Right cardiac atrium (tissue), 5 donors: Measurements from ENCODE around the gene E4F1. TPM values are rescaled to one million over a fixed set of nuclear protein-coding genes. Genes with fewer than 3 reads are reported as not detected.

Source experiments
- ATAC-seq, 2 donors: fragments of 200-7000 bp; cut with Tn5 transposase; one replicate each; pipeline versions ENCODE4 v1.8.0 to v1.9.1; 2020; ENCODE audit warnings: moderate library complexity in 2 of 2, mild to moderate bottlenecking in 1 of 2
- DNase-seq, 3 donors: peaks; one replicate each; pipeline ENCODE4 v3.0.0-alpha.2; 2020
- H3K27ac ChIP-seq: one replicate; pipeline ENCODE4 v1.5.1; 2013; ENCODE audit warnings: mild to moderate bottlenecking, low read length, control low read depth, moderate library complexity
- H3K27me3 ChIP-seq: one replicate; pipeline ENCODE4 v1.6.1; 2013; ENCODE audit not compliant: control insufficient read depth, insufficient read depth
- H3K4me1 ChIP-seq: one replicate; pipeline ENCODE4 v1.6.1; 2013; ENCODE audit warnings: low read length; ENCODE audit not compliant: control insufficient read depth, insufficient read depth
- H3K4me3 ChIP-seq: one replicate; pipeline ENCODE4 v1.5.1; 2013; ENCODE audit warnings: low read length, control low read depth
- H3K9me3 ChIP-seq: one replicate; pipeline ENCODE4 v1.6.1; 2013; ENCODE audit warnings: low read length; ENCODE audit not compliant: control insufficient read depth
- WGBS: extraction: QIAGEN DNeasy Blood & Tissue Kit; methylation state at CpG from one replicate; pipeline ENCODE4 v1.1.7; 2013; 5-methylcytosine and 5-hydroxymethylcytosine counted together
- intact Hi-C, 4 donors: fragments of 100-400 bp; cut with DNase I; formaldehyde crosslinking; loops; one replicate each; pipeline versions ENCODE4 v1.11.0 to v1.14.0; 2022 to 2023
- polyA plus RNA-seq: library from polyadenylated mRNA; stranded (reverse); fragments of 200-250 nt; gene quantifications from one replicate; pipeline ENCODE4 v1.2.3, GENCODE V29; 2013
- total RNA-seq, 4 donors: library from RNA; stranded (reverse); fragmentation: NEBNext Ultra II Directional; extraction: Animal tissue kit (Norgen Biotek cat#: 25700); gene quantifications; one replicate each; pipeline ENCODE4 v1.2.1, GENCODE V29; 2021
- donor health status: healthy with polysubstance abuse.
- donor health status: DM: no; HTN: yes; CAD: no.
- donor health status: DM: no; HTN: no; CAD: no.
- donor health status: DM: no; HTN: yes; CAD: no; lungs with severe emphysema.
- donor health status: DM: yes; HTN: yes; CAD: no.

The E4F1 gene
- total and polyA plus RNA-seq, 5 donors, result 11.8 to 16.1 (median 13.8) TPM

DNA sequence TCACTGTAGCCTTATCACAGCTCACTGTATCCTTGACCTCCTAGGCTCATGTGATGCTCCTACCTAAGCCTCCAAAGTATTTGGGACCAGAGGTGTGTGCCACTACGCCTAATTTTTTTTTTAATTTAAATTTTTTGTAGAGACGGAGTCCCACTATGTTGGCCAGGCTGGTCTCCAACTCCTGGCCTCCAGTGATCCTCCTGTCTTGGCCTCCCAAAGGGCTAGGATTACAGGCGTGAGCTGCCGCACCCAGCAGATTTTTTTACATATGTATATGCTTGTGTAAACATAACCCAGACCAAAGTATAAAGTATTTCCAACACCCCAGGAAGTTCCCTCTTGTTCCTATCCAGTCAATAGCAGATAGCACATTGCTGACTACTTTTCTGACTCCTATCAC lies 7.1 kb upstream of the E4F1 start:
- no peak overlapping the region for H3K27ac ChIP-seq
- intact Hi-C loops, result no loop called here
- no peak for ATAC-seq
- H3K4me1 ChIP-seq, result peaks cover 12% of the 10 kb centered on the region
- H3K27me3 ChIP-seq, result no peaks in the 10 kb centered on the region
- no peak overlapping the region for H3K4me3 ChIP-seq
- no peaks in the 10 kb centered on the region for H3K9me3 ChIP-seq
- whole genome bisulfite sequencing, result 97% methylated on average over 4 of the region's 4 CpGs
- no peak for DNase-seq

GRCh38 chr16:2223942-2224486 lies 623 bp downstream of the E4F1 start:
- DNase-seq (peak; percentile 49 to 82 (median 81)), ATAC-seq (peak; percentile 50 to 73)
- Histone ChIP-seq H3K9me3 (no peaks in the 10 kb centered on the region), H3K27ac (peak overlapping the region; percentile 20), H3K4me1 (no peaks in the 10 kb centered on the region), H3K27me3 (no peaks in the 10 kb centered on the region), H3K4me3 (peak overlapping the region; percentile 82)
- WGBS, result 6% methylated on average over 22 of the region's 22 CpGs
- intact Hi-C loops, result loop anchor here in 1 of 4 donors (5.0 kb wide), 1 partner anchor 293 kb away; no protein-coding TSS in a partner anchor

DNA sequence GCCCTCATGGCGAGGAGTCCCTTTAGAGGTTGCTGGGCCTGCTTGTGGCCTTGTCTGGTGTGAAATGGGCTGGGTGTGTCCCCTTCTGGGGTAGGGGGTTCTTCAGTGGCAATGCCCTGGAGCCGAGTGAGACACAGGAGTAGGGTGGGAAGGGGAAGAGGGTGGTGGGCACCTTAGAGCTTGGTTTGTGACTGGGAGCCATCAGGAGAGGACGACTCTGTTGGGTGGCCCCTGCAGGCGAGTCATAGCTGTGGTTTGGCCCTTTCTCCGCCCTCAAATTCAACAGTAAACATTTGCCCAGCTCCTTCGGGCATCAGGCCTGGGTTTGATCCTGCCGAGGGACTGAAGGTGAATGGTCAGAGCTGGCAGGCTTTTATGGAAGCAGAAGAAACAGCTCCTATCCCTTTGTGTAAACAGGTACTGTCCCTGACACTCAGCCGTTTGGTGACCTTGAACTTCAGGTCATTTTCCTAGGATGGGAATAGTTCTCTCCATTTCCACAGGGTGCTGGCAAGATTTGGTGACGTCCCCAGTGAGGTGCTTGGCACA lies 2.9 kb downstream of the E4F1 start:
- H3K9me3 ChIP-seq, result no peaks in the 10 kb centered on the region
- 71% methylated on average over 9 of the region's 9 CpGs for WGBS
- H3K4me1 ChIP-seq, result no peaks in the 10 kb centered on the region
- DNase-seq (no peak), ATAC-seq (no peak)
- no peaks in the 10 kb centered on the region for H3K27me3 ChIP-seq
- no peak overlapping the region for H3K4me3 ChIP-seq
- intact Hi-C loops, result no loop called here
- no peak overlapping the region for H3K27ac ChIP-seq

- ATAC-seq (no peak), DNase-seq (no peak)
- intact Hi-C loops, result no loop called here
- Histone ChIP-seq H3K9me3 (no peaks in the 10 kb centered on the region), H3K27me3 (no peaks in the 10 kb centered on the region), H3K4me3 (no peak overlapping the region), H3K4me1 (no peaks in the 10 kb centered on the region), H3K27ac (no peak overlapping the region)
- 89% methylated on average over 6 of the region's 6 CpGs for WGBS
These were observed 3.5 kb downstream of the E4F1 start for GRCh38 chr16:2226918-2227317.

DNA sequence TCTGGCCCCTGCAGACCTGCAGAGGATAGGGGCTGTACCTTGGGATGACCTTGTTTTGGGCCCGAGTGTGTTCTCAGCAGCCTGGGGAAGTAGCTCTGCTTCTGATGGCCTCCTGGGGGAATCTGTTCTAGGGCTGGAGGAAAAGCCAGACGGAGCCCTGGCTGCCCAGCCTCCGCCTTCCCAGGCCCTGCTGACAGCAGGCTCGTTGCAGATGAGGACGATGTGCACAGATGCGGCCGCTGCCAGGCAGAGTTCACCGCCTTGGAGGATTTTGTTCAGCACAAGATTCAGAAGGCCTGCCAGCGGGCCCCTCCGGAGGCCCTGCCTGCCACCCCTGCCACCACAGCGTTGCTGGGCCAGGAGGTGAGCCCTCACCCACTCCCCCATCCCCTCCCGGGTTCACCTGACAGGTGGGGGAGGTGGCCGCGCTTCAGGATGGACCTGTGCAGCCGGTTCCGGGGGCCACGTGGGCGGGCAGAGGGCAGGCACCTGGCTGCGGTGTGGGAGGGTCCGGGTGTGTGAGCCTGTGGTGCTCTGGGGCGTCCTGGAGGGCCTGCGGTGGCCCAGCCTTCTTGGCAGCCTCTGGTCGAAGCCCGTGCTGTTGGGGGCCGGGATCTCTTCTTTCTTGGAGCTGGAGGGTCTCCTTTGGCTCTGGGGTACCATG lies 4.9 kb downstream of the E4F1 start:
- H3K27ac ChIP-seq, result no peak overlapping the region
- no peaks in the 10 kb centered on the region for H3K27me3 ChIP-seq
- 87% methylated on average over 25 of the region's 25 CpGs for WGBS
- intact Hi-C loops, result no loop called here
- ATAC-seq, result no peak
- no peaks in the 10 kb centered on the region for H3K4me1 ChIP-seq
- H3K4me3 ChIP-seq, result no peak overlapping the region
- H3K9me3 ChIP-seq, result no peaks in the 10 kb centered on the region
- DNase-seq, result no peak

- WGBS, result 89% methylated on average over 12 of the region's 12 CpGs
- intact Hi-C loops, result no loop called here
- Histone ChIP-seq H3K27me3 (no peaks in the 10 kb centered on the region), H3K4me1 (no peaks in the 10 kb centered on the region), H3K4me3 (no peak overlapping the region), H3K27ac (no peak overlapping the region), H3K9me3 (no peaks in the 10 kb centered on the region)
- DNase-seq (no peak), ATAC-seq (no peak)
These were observed 5.7 kb downstream of the E4F1 start for GRCh38 chr16:2229091-2229490.

- Histone ChIP-seq H3K4me1 (no peaks in the 10 kb centered on the region), H3K4me3 (no peak overlapping the region), H3K27me3 (no peaks in the 10 kb centered on the region), H3K9me3 (no peaks in the 10 kb centered on the region), H3K27ac (no peak overlapping the region)
- WGBS, result 89% methylated on average over 23 of the region's 23 CpGs
- DNase-seq (no peak), ATAC-seq (no peak)
- intact Hi-C loops, result no loop called here
These were observed 6.3 kb downstream of the E4F1 start for GRCh38 chr16:2229632-2230250.

GRCh38 chr16:2230376-2230775 lies 7.0 kb downstream of the E4F1 start:
- Histone ChIP-seq H3K4me1 (no peaks in the 10 kb centered on the region), H3K27ac (no peak overlapping the region), H3K4me3 (no peak overlapping the region), H3K9me3 (no peaks in the 10 kb centered on the region), H3K27me3 (no peaks in the 10 kb centered on the region)
- WGBS, result 92% methylated on average over 13 of the region's 13 CpGs
- DNase-seq (no peak), ATAC-seq (no peak)
- intact Hi-C loops, result no loop called here

DNA sequence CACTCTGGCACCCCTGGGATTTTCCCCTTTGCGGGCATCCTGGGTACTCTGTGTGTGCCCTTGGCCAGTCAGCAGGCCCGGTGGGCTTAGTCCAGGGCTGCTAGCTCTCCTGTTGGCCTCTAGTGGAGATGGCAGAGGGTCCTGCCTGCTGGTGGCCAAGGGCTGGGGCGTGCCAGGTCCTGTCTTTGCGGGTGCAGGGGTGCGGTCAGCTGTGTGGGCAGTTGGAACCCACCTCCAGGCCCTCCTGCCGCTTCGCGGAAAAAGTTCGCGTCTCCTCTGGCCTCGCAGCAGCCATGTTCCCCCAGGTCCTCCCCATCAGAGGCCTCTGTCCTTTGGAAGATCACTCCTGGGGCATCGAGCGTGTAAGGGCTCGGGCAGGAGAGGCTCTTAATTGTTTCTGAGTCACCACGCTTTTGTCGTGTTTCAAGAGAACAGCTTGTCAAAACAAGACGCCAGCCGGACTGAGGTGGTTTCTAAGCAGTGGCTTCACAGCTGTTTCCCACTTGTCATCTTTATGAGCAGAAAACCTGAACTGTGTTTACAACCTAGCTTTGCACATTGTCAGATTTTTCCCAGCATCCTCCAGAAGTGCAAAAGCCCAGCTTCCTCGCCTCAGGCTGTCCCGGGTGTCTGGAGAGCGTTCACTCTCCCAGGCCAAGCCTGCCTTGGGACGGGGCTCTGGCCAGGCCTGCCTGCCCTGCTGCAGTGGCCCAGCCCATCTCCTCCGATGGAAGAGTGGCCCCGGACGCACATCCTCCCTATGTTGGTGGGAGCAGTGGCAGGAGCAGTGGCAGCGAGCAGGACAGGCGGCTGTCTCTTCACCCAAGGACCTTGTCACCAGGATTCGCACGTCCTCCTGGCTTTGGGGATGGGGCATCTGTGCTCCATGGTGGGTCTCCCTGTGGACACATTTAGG lies 7.9 kb downstream of the E4F1 start:
- intact Hi-C loops, result no loop called here
- ATAC-seq (no peak), DNase-seq (no peak)
- Histone ChIP-seq H3K4me3 (no peak overlapping the region), H3K4me1 (no peaks in the 10 kb centered on the region), H3K27ac (no peak overlapping the region), H3K27me3 (no peaks in the 10 kb centered on the region), H3K9me3 (no peaks in the 10 kb centered on the region)
- WGBS, result 89% methylated on average over 29 of the region's 29 CpGs

DNA sequence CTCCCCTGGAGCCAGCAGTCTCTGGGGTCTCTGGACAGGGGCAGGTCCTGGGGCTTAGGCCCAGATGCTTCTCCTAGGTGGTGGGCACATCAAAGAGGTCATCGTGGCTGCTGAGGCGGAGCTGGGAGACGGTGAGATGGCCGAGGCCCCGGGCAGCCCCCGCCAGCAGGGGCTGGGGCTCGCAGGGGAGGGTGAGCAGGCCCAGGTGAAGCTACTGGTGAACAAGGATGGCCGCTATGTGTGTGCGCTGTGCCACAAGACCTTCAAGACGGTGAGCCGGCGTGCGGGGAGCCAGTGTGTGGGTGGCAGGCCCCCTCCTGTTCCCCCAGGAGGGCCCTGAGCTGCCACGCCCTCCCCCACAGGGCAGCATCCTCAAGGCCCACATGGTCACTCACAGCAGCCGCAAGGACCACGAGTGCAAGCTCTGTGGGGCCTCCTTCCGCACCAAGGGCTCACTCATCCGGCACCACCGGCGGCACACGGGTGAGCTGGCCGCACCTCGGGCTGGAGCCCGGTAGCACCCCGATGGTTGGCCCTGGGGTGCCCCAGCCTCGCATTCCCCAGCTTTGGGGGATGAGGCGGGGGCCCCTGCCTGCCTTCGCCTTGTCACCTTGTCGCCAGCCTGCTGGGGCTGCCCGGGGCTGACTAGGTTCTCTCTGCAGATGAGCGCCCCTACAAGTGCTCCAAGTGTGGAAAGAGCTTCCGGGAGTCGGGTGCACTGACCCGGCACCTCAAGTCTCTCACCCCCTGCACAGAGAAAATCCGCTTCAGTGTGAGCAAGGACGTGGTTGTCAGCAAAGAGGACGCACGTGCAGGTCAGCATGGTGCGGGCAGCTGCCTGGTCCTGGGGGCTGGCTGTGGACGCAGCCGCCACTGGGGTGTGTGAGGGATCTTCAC lies 9.0 kb downstream of the E4F1 start:
- Histone ChIP-seq H3K27me3 (no peaks in the 10 kb centered on the region), H3K9me3 (no peaks in the 10 kb centered on the region), H3K4me3 (no peak overlapping the region), H3K27ac (no peak overlapping the region), H3K4me1 (peaks cover 3% of the 10 kb centered on the region)
- intact Hi-C loops, result no loop called here
- ATAC-seq (no peak), DNase-seq (no peak)
- WGBS, result 89% methylated on average over 41 of the region's 41 CpGs
